GM19025 (cell line): Measurements from ENCODE around the gene TYSND1.
"Not testable (repeated sequence)": the region's sequence is repeated elsewhere in the genome, so short reads cannot be mapped to it uniquely, and the experiment has no call there.

Source experiments
- ATAC-seq: cut with Tn5 transposase; IDR thresholded peaks from one replicate; pipeline ENCODE4 v1.9.1; 2021; ENCODE audit warnings: mild to moderate bottlenecking, low read depth, moderate library complexity; ENCODE audit not compliant: unreplicated experiment

TYSND1 gene

GRCh38 chr10:70115948-70116682 is 30.4 kb downstream of the TYSND1 start:
- ATAC-seq = no peak

- ATAC-seq = no peak
Observed at GRCh38 chr10:70114902-70115301, 31.6 kb downstream of the TYSND1 start.

DNA sequence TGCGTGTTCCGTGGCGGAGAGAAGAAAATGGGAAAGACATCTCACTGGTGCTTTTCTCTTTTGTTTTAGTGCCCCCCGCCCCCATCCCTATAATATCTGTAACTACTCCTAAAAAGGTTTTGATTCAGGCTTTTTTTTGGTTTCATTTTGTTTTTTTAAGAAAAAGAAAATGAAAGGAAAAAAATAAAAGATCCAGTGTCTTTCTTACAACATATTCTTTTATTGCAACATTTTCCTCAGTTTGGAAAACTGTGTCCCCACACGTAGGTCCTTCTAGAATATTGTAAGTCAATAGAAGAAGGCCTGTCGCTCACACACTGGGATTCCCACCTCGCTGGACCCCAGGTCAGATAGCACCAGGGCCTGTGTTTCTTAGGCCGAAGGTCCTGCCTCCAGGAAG is 34.4 kb downstream of the TYSND1 start:
- ATAC-seq = no peak

GRCh38 chr10:70111496-70111895 is 35.0 kb downstream of the TYSND1 start:
- no peak for ATAC-seq

GRCh38 chr10:70109064-70109729 is 37.3 kb downstream of the TYSND1 start:
- no peak for ATAC-seq

GRCh38 chr10:70106958-70107791 is 39.3 kb downstream of the TYSND1 start:
- peak; percentile 74 for ATAC-seq

GRCh38 chr10:70101668-70102067 is 44.8 kb downstream of the TYSND1 start:
- ATAC-seq = no peak

GRCh38 chr10:70101068-70101562 is 45.4 kb downstream of the TYSND1 start:
- ATAC-seq = not testable (repeated sequence)

- no peak for ATAC-seq
Observed at GRCh38 chr10:70098271-70098670, 48.2 kb downstream of the TYSND1 start.

- ATAC-seq = no peak
Observed at GRCh38 chr10:70097459-70097858, 49.0 kb downstream of the TYSND1 start.

- no peak for ATAC-seq
Observed at GRCh38 chr10:70096705-70097420, 49.6 kb downstream of the TYSND1 start.

DNA sequence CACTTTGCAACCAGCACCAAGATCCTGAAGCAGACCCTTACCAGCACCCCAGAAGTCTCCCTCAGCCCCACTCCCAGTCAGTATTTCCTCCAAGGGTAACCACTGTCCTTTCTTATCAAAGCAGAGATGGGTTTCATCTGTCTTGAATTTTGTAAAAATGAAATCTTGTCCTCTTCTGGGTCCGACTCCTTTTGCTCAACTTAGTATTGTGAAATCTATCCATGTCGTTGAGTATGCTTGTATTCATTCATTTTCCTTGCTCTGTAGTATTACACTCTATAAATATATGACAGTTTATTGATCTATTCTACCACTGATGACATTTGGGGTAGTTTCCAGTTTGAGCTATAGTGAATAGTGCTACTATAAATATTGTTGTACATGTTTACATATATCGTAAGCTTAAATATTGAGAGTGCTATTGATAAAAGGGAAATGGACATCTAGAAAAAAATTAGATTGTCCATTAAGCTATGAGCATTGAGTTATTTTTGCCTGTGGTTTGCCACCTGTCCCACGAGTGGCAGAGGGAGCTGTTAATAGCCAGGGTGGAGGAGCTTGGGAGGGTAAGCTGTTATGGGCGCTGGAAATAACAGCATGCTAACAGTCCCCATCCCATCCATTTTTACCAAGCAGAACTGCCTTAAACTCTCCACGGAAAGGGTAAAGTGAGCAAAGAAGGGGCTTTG is 50.3 kb downstream of the TYSND1 start:
- no peak for ATAC-seq

GRCh38 chr10:70094250-70094649 is 52.2 kb downstream of the TYSND1 start:
- no peak for ATAC-seq

GRCh38 chr10:70093335-70093944 is 53.1 kb downstream of the TYSND1 start:
- no peak for ATAC-seq

- ATAC-seq = no peak
Observed at GRCh38 chr10:70092389-70092718, 54.1 kb downstream of the TYSND1 start.

DNA sequence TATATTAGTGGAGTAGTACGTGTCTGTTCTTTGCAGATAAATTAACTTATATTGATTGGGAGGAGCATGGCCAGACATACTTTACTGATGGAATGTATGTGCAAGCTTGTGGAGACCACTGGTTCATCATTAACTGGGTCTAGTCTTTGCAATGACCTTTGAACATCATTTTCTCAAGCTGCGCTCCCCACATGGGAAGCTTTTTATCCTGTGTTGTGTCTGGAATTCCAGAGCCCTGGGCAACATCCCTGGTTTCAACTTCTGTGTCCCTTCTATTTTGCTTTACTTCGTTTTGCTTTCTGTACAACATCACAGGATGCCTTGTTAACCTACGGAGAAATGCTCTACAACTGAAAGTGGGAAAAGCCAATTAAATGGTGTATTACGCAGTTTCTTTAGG is 55.5 kb downstream of the TYSND1 start:
- ATAC-seq = no peak

- no peak for ATAC-seq
Observed at GRCh38 chr10:70090013-70090412, 56.5 kb downstream of the TYSND1 start.

DNA sequence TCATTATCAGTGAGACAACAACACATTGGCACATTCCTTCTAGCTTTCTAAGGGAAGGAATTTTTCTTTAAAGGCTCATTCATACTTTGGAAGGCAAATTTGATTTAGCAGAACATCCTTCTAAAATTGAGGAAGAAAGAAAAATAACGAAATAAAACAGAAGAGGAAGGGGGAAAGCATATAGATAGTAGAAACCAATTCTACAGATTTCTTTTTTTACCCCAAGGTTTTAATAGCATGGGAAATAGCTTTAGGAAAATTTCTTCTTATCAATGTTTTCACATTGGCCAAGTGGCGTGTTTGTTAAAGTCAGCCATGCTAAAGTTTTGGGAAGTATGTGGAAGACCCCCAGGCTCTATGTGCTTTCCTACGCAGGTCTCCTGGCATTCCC is 58.2 kb downstream of the TYSND1 start:
- no peak for ATAC-seq
